Adrenal gland (tissue), 5 donors: ENCODE results near the gene DDR1.

Source experiments
- CTCF ChIP-seq, 6 experiments: fragments of 450-650 bp in 4 of 6; fragments of 200-600 bp in 2 of 6; sonication (generic) in 1 of 6; IDR thresholded peaks; 1 replicate in 5 of 6; 2 replicates in 1 of 6; pipeline versions ENCODE4 v1.5.1 to v1.8.0; 2016 to 2021; ENCODE audit warnings: antibody characterized with exemption in 6 of 6, mild to moderate bottlenecking in 2 of 6, moderate library complexity in 1 of 6
- POLR2A ChIP-seq, 2 donors: fragments of 450-650 bp; IDR thresholded peaks; one replicate each; pipeline ENCODE4 v1.6.1; 2017; ENCODE audit warnings: antibody characterized with exemption in 2 of 2, mild to moderate bottlenecking in 2 of 2, moderate library complexity in 1 of 2
- donor health status: DM: no; HTN: no; CAD: no.

- TF ChIP-seq CTCF (IDR thresholded peaks at IDR 0.05) (no peak), POLR2A (IDR thresholded peaks at IDR 0.05) (no peak)
Observed at GRCh38 chr6:30926644-30927043, 42.3 kb downstream of the DDR1 start.
